HTR-8/SVneo (cell line): Measurements from ENCODE around the gene COMMD4.

ENCODE experiments used
- DNase-seq: peaks from one replicate; pipeline ENCODE4 v3.0.0; 2011; ENCODE audit warnings: low spot score, mixed read lengths; ENCODE audit not compliant: insufficient read length
- FAIRE-seq: peaks from 2 replicates; lab custom pipeline; 2011; peaks lifted over from hg19 to GRCh38; lab: Jason Lieb, UNC

The COMMD4 gene

DNA sequence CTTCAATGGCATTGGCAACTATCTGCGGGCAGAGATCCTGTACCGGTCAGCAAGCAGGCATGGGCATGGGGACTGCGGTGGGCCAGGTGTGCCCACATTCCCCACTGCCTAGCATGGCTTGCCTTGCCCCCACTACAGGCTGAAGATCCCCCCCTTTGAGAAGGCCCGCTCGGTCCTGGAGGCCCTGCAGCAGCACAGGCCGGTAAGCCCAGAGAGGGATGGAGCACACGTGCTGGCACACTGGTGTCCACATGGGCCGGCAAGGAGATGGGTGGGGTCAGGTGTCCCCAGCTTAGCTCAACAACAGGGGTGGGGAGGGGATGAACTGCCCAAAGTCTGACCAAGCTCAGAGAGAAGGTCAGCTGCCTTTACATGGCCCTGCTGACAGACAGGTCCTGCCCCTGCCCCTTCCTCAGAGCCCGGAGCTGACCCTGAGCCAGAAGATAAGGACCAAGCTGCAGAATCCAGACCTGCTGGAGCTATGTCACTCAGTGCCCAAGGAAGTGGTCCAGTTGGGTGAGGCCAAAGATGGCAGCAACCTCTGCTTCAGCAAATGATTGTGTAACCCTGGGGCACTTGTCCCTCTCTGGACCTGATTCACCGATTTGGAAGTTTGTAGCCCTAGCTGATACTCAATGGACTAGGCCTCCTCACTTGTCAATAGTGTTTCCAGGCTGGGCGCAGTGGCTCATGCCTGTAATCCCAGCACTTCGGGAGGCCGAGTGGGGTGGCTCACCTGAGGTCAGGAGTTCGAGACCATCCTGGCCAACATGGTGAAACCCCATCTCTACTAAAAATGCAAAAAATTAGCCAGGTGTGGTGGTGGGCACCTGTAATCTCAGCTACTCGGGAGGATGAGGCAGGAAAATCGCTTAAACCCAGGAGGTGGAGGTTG is 16.6 kb downstream of the COMMD4 start:
- FAIRE-seq (no peak), DNase-seq (no peak)

- FAIRE-seq (no peak), DNase-seq (no peak)
Observed at GRCh38 chr15:75353604-75354003, 17.7 kb downstream of the COMMD4 start.

DNA sequence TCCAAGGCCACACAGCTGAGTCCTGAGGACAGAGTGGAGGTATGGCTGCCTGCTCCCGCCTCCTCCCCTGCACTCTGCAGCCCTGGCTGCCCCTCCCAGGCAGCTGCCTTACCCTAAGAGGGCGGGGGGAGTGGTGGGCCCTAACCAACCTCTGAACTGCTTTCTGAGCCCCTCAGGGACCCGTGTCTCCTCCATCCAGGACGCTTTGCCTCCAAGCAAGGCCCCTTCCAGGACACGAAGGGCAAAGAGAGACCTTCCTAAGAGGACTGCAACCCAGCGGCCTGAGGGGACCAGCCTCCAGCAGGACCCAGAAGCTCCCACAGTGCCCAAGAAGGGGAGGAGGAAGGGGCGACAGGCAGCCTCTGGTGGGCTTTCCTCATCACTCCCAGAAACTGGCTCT is 18.6 kb downstream of the COMMD4 start:
- no peak for DNase-seq
- FAIRE-seq = no peak

- DNase-seq (no peak), FAIRE-seq (no peak)
Observed at GRCh38 chr15:75355369-75355768, 19.5 kb downstream of the COMMD4 start.

DNA sequence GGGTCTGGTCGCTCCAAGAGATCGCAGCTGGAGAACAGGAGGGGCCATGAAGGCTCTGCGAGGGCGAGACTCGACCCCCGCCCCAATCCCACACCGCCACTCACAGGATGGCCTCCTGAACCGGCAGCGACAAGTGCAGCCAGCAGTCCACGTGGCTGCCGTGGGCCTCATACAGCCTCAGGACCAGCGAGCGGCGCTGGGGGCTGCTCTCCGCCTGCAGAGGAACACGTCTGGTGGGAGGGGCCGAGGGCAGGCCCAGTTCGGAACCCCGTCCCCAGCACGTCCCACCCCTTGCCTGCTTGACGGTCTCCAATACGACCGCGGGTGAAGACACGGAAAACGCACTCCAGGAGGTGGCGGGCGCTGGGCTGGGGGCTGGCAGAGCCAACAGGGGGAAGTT is 20.1 kb downstream of the COMMD4 start:
- no peak for DNase-seq

DNA sequence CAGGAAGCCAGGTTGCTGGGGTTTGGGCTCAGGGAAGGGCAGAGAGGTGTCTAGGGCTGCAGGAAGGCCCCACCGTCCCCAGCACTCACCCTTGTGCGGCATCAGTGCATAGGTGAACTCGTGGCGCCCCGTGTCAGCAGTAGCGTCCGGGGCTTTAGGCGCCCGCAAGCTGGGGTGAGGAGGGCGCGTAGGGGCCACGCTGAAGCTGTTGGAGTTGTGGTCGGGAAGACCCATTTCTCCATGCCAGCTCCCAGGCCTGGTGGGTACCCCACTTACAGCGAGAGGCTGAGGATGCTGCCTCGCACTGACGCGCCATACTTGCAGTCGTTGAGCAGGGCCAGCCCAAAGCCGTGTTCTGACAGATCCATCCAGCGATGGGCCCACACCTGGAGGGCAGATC is 20.7 kb downstream of the COMMD4 start:
- FAIRE-seq = no peak
- DNase-seq = no peak

More for the DNA sequence above, 20.1 kb downstream of the COMMD4 start:
- FAIRE-seq = no peak

DNA sequence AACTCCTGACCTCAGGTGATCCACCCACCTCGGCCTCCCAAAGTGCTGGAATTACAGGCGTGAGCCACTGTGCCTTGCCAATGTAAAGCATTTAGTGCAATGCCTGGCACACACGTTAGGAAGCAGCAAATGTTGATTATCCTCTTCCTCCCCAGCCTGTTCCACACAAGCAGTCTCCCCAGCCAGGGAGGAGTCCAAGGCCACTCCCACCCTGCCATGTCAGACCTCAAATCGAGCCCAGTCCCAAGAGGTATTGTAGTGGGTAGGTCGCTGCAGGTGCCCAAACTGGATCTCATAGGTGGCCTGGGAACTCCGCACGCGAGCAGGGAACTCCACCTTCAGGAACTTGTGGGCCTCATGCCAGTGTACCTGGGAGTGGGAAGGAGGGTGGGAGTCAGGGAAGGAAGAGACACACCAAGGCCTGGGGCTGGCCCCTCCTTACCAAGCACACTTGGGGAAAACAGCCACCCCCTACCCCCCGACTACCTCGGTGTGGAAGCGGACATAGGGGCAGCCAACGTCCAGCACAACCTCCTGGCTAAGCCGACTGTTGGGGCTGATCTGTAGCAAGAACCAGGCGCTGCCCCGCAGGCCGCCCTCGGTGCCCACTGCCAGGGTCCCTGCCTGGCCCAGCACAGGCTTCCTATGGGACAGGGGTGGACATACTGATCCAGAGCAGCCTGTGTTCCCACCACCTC is 22.3 kb downstream of the COMMD4 start:
- no peak for FAIRE-seq
- DNase-seq = no peak

- FAIRE-seq (no peak), DNase-seq (no peak)
Observed at GRCh38 chr15:75358771-75359536, 23.1 kb downstream of the COMMD4 start.

DNA sequence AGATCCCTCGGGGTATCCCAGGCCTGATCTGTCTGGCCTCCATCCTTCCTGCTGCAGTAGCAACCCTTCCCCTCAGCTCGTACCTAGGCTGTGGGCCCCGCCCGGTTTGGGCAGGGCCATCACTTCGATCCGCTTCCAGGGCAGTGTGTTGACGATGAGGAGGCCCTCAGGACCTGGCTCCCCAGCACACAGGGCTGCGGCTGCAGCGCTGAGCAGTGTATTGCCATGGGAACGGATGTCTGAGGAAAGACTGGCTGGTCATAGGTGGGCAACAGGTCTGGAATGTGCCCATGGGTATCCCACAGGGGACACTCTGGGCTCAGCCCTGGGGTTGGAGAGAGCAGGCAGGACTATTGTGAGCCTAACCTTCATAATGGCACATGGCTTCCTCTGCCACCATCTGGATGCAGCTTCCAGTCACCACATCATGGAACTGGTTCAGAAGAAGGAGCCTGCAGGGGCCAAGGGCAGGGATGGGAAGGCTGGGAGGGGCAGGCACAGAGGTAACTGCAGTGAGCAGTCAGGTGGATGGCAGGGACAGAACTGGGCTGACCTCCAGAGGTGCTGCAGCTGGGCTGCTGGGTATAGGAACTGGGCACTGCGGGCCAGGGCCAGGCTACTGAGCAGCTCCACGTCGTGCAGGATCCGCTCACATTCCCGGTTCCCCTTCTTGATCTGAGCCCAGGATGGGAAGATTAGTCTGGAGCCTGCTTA is 23.8 kb downstream of the COMMD4 start:
- FAIRE-seq (no peak), DNase-seq (no peak)

- FAIRE-seq = no peak
Observed at GRCh38 chr15:75360391-75360790, 24.5 kb downstream of the COMMD4 start.

GRCh38 chr15:75360856-75361255 is 25.0 kb downstream of the COMMD4 start:
- DNase-seq (no peak), FAIRE-seq (no peak)

More at GRCh38 chr15:75360391-75360790, 24.5 kb downstream of the COMMD4 start:
- DNase-seq = no peak

DNA sequence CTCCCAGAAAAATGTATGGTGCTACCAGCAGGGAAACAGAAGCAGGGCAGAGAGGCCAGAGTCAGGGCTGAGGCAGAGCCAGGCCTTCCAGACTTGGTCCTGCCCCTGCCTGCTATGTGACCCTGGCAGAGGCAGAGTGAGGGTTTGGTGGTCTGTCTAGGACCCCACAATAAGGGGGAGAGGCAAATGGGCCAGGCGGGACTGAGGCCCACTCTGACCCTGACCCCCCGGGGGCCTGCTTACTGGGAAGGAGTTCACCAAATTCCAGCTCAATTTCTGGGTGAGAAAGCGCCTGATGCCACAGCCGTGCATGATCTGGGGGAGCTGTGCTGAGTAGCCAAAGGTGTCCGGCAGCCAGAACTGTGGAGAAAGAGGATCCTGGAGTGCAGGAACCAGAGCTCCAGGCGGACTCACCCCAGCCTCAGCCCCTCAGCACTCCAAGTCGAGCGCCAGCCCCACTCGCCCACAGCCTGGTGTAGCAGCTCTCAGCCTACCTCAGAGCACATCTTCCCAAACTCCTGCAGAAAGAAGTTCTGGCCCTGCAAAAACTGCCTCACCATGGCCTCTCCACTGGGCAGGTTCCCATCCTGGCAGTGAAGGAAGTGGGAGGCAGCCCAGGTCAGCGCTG is 25.6 kb downstream of the COMMD4 start:
- no peak for FAIRE-seq

GRCh38 chr15:75361989-75362641 is 26.3 kb downstream of the COMMD4 start:
- FAIRE-seq = no peak
- DNase-seq = no peak

More for the DNA sequence above, 25.6 kb downstream of the COMMD4 start:
- DNase-seq = no peak

DNA sequence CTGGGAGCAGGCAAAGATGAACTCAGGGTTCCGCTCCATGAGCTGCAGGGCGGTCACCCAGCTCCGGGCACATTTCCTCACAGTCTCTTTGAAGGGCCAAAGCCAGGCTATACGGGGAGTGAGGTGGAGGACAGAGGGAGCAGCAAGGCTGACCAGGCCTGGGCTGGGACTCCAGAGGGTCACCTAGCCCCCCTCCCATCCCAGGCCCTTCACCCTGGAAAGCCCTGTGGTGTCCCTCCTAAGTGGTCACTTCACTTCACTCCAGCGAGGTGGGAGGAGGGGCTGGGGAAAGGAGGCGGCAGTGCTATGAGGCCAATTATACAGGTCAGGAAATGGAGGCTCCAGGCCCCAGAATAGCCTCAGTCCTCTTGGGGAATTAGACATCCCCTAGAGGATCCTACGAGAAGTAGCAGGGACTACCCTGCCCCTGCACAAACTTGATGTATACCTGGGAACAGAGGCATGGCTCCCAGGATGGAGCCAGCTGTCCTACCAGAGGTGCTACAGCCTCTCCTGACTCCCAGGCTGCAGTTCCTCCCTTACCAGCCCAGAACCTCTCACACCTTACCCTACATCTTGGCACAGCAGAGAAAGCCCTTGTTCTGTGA is 26.9 kb downstream of the COMMD4 start:
- FAIRE-seq = no peak
- no peak for DNase-seq

DNA sequence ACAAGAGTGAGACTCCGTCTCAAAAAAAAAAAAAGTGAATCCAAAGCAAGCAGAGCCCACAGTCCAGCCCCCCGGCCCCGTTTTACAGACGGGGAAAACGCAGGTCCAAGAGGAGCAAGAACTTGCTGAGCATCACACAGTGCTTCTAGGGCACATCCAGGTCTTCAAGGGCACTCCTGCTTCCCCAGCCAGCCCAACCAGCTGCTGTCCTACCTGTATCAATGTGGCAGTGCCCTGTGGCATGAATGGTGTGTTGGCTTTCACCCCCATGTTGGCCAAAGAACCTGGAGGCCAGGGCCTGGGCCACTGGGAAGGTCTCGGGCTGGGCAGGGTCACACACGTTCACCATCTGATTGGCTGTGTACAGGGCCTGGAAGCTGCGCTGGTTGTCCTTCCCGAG is 27.9 kb downstream of the COMMD4 start:
- no peak for DNase-seq
- no peak for FAIRE-seq

DNA sequence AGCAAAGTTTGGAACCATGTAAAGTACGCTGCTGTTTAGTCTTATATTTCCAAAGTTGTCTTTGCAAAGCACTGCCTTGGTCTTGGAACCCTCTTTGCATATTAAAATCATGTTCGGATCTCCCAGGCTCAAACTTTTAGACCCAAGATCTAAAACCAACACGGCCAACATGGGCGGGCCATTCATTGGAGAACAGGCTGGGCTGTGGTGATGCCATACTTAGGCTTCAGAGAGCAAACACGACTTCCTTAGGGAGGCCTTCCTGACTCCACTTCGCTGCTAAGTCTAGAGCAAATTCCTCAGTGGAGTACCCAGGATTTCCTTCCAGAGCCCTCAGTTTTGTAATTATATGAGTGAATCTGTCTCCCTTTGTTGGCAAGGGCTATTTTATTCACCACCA is 29.0 kb downstream of the COMMD4 start:
- FAIRE-seq (no peak), DNase-seq (no peak)

- FAIRE-seq = no peak
- no peak for DNase-seq
Observed at GRCh38 chr15:75366163-75366562, 30.3 kb downstream of the COMMD4 start.

- FAIRE-seq (no peak), DNase-seq (no peak)
Observed at GRCh38 chr15:75367006-75367405, 31.1 kb downstream of the COMMD4 start.

DNA sequence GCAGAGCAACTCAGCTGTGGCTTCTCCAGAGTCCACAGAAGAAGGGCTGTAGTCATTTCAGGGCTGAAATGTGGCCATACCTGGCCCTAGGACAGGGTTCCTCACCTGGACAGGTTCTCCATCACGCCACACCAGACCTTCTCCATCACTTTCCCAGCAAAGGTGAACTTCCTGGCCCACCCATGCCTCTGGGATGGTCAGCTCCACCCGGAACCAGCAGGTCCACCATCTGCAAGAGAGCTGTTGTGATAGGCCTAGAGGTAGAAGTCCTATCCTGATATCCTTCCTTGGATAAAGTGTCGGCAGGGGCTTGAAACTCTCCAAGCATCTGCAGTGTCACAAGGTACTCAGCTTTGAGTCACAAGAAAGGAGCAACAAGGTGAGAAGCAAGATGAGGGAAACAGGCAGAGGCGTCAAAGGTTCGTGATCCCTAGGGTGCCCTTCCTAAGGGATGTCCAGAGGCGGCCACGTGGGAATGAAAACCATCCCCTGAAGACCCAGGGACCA is 31.6 kb downstream of the COMMD4 start:
- FAIRE-seq (no peak), DNase-seq (no peak)
